ENCODE results near the gene SNX2.

The SNX2 gene

DNA sequence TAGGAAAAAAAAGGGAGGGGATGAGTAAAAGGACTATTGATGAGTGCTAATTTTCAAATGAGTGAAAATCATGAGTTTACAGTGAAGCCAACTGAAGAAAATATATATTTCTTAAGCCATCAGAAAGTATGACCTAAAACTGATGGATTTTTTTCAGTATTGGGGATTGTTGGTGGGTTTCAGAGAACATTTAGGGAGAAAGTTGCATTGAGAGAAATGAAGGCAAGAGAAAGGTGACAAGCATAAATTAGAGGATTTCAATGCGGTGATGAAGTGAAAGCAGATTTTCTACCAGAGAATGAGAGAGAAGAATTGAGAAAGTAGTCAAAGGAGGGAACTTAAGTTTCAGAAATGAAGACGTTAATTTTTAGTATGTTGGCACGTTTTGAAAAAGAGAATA is 62.1 kb downstream of the SNX2 start:
- Histone ChIP-seq H3K79me1 (replicated peaks; ENCODE audit: low read length, poor library complexity, severe bottlenecking) (no peaks in the 10 kb centered on the region), H2BK5ac (ENCODE audit: low read depth, low read length, poor library complexity, severe bottlenecking) (no peak overlapping the region), H2BK15ac (ENCODE audit: low read depth, poor library complexity, severe bottlenecking) (no peak overlapping the region), H3K4ac (ENCODE audit: low read depth in 1 of 2, low read length in 2 of 2) (no peak overlapping the region), H3K23ac (ENCODE audit: low read length in 2 of 2) (no peak overlapping the region), H3K4me3 (ENCODE audit: insufficient read depth in 1 of 2, low read depth in 1 of 2, low read length in 2 of 2) (no peak overlapping the region), H4K91ac (ENCODE audit: low read length) (no peak overlapping the region), H3K27me3 (ENCODE audit: control insufficient read depth in 1 of 2, insufficient read depth in 1 of 2, low read length in 2 of 2) (no peaks in the 10 kb centered on the region), H3K4me1 (ENCODE audit: control insufficient read depth, insufficient read depth, low read depth, low read length) (no peaks in the 10 kb centered on the region), H2AFZ (ENCODE audit: low read depth, low read length) (no peak overlapping the region), H3K4me2 (ENCODE audit: low read length, poor library complexity, severe bottlenecking) (no peak overlapping the region), H3K18ac (ENCODE audit: low read depth in 1 of 2, low read length in 2 of 2) (no peak overlapping the region), H3K9ac (ENCODE audit: low read length) (no peak overlapping the region), H3K9me3 (ENCODE audit: control insufficient read depth, low read length) (no peaks in the 10 kb centered on the region), H2BK12ac (ENCODE audit: low read length in 2 of 2) (no peak overlapping the region), H2BK120ac (ENCODE audit: low read depth, low read length) (no peak overlapping the region), H2AK5ac (ENCODE audit: low read length, severe bottlenecking) (no peak overlapping the region), H3K14ac (ENCODE audit: low read length in 2 of 2) (no peak overlapping the region), H3K27ac (ENCODE audit: low read length, poor library complexity, severe bottlenecking) (no peak overlapping the region), H4K8ac (ENCODE audit: low read length) (no peak overlapping the region), H3K36me3 (ENCODE audit: control insufficient read depth in 1 of 2, insufficient read depth in 2 of 2, low read depth in 1 of 2, low read length in 2 of 2) (peaks cover 0 to 16% of the 10 kb centered on the region in 2 experiments)
- over 99% methylated on average over 3 of the region's 3 CpGs for WGBS
- no peak for DNase-seq

DNA sequence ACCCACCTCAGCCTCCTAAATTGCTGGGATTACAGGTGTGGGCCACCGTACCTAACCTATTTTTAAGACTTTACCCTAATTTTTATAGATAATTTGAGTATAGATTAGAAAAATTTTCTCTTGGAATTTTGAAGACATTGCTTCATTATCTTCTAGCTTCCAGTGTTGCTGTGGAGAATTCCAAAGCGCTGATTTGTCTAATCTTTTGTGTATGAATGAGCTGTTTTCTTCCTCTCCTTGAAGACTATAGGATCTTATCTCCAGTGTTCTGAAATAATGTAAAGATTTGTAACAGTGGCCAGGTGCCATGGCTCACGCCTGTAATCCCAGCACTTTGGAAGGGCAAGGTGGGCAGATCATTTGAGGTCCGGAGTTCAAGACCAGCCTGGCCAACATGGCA is 64.9 kb downstream of the SNX2 start:
- Histone ChIP-seq H3K14ac (ENCODE audit: low read length in 2 of 2) (no peak overlapping the region), H3K18ac (ENCODE audit: low read depth in 1 of 2, low read length in 2 of 2) (no peak overlapping the region), H3K23ac (ENCODE audit: low read length in 2 of 2) (no peak overlapping the region), H4K91ac (ENCODE audit: low read length) (no peak overlapping the region), H3K9me3 (ENCODE audit: control insufficient read depth, low read length) (no peaks in the 10 kb centered on the region), H3K4ac (ENCODE audit: low read depth in 1 of 2, low read length in 2 of 2) (no peak overlapping the region), H3K36me3 (ENCODE audit: control insufficient read depth in 1 of 2, insufficient read depth in 2 of 2, low read depth in 1 of 2, low read length in 2 of 2) (no peaks in the 10 kb centered on the region), H3K9ac (ENCODE audit: low read length) (no peak overlapping the region), H2BK12ac (ENCODE audit: low read length in 2 of 2) (no peak overlapping the region), H2BK15ac (ENCODE audit: low read depth, poor library complexity, severe bottlenecking) (no peak overlapping the region), H3K4me3 (ENCODE audit: insufficient read depth in 1 of 2, low read depth in 1 of 2, low read length in 2 of 2) (no peak overlapping the region), H2AK5ac (ENCODE audit: low read length, severe bottlenecking) (no peak overlapping the region), H3K27me3 (ENCODE audit: control insufficient read depth in 1 of 2, insufficient read depth in 1 of 2, low read length in 2 of 2) (no peaks in the 10 kb centered on the region), H3K4me1 (ENCODE audit: control insufficient read depth, insufficient read depth, low read depth, low read length) (no peaks in the 10 kb centered on the region), H3K27ac (ENCODE audit: low read length, poor library complexity, severe bottlenecking) (no peak overlapping the region), H2BK5ac (ENCODE audit: low read depth, low read length, poor library complexity, severe bottlenecking) (no peak overlapping the region), H2AFZ (ENCODE audit: low read depth, low read length) (no peak overlapping the region), H3K79me1 (replicated peaks; ENCODE audit: low read length, poor library complexity, severe bottlenecking) (no peaks in the 10 kb centered on the region), H4K8ac (ENCODE audit: low read length) (no peak overlapping the region), H3K4me2 (ENCODE audit: low read length, poor library complexity, severe bottlenecking) (no peak overlapping the region), H2BK120ac (ENCODE audit: low read depth, low read length) (no peak overlapping the region)
- 95% methylated on average over 3 of the region's 4 CpGs for WGBS
- DNase-seq: no peak

DNA sequence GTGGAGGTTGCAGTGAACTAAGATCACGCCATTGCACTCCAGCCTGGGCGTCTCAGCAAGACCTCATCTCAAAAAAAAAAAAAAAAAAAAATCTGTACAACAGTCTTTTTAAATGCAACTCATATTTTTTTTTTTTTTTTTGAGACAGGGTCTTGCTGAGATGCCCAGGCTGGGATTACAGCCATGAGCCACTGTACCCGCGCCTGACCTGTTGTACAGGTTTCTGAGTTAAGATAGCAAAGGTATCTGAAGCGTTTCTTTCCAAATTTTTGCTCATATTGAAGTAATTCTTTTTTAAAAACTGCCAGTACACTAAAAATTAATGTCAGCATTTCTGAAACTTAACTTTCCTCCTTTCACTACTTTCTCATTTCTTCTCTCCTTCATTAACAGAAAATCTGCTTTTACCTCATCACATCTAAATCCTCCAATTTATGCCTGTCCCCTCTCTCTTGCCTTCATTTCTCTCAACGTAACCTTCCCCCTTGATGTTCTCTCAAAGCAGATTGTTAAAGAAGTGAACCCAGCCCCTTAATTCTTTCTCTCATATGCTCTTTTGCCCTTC is 67.2 kb downstream of the SNX2 start:
- Histone ChIP-seq H2AK5ac (ENCODE audit: low read length, severe bottlenecking) (no peak overlapping the region), H3K4me2 (ENCODE audit: low read length, poor library complexity, severe bottlenecking) (no peak overlapping the region), H2BK12ac (ENCODE audit: low read length in 2 of 2) (no peak overlapping the region), H3K27me3 (ENCODE audit: control insufficient read depth in 1 of 2, insufficient read depth in 1 of 2, low read length in 2 of 2) (no peaks in the 10 kb centered on the region), H2BK120ac (ENCODE audit: low read depth, low read length) (no peak overlapping the region), H3K4me3 (ENCODE audit: insufficient read depth in 1 of 2, low read depth in 1 of 2, low read length in 2 of 2) (no peak overlapping the region), H3K9ac (ENCODE audit: low read length) (no peak overlapping the region), H3K14ac (ENCODE audit: low read length in 2 of 2) (no peak overlapping the region), H3K18ac (ENCODE audit: low read depth in 1 of 2, low read length in 2 of 2) (no peak overlapping the region), H4K8ac (ENCODE audit: low read length) (no peak overlapping the region), H3K23ac (ENCODE audit: low read length in 2 of 2) (no peak overlapping the region), H4K91ac (ENCODE audit: low read length) (no peak overlapping the region), H2AFZ (ENCODE audit: low read depth, low read length) (no peak overlapping the region), H3K4me1 (ENCODE audit: control insufficient read depth, insufficient read depth, low read depth, low read length) (no peaks in the 10 kb centered on the region), H2BK5ac (ENCODE audit: low read depth, low read length, poor library complexity, severe bottlenecking) (no peak overlapping the region), H3K9me3 (ENCODE audit: control insufficient read depth, low read length) (no peaks in the 10 kb centered on the region), H3K36me3 (ENCODE audit: control insufficient read depth in 1 of 2, insufficient read depth in 2 of 2, low read depth in 1 of 2, low read length in 2 of 2) (no peaks in the 10 kb centered on the region), H3K4ac (ENCODE audit: low read depth in 1 of 2, low read length in 2 of 2) (no peak overlapping the region), H3K27ac (ENCODE audit: low read length, poor library complexity, severe bottlenecking) (no peak overlapping the region), H2BK15ac (ENCODE audit: low read depth, poor library complexity, severe bottlenecking) (no peak overlapping the region), H3K79me1 (replicated peaks; ENCODE audit: low read length, poor library complexity, severe bottlenecking) (no peaks in the 10 kb centered on the region)
- DNase-seq: no peak
- 100% methylated on average over 2 of the region's 6 CpGs for WGBS

DNA sequence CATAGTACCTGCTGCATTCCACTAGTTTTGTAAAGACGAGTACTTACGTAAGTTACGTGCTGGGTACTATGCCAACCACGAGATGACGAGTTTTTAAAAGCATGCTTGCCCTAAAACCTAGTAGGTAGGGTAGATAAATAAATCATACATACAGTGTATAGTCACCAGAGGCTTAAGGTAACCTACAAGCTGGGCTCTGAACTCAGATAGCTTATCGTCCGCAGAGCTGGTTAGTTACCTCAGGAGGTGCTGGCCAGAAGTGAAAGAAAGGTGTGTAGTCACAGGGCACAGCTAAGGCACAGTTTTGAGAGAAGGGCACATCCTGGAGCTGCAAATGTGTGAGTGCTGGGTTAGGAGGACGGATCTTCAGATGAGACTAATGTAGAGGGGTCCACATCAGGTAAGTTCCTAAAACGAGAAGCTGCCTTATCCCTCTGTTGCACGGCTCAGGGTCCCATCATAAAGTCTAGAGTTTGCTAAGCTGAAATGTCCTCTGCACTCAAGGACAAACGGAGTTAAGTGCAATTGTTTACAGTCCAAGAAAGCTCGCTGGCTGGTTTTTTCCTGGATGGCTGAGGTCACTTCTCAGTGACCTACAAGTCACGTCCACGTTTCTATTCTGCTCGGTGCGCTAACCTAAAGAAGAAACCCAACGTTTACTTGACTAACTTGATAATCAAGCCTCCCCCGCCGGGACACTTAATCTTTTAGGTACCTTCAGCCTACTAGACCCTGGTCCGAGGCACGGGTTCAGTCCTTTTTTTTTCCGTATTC is 69.4 kb downstream of the SNX2 start:
- Histone ChIP-seq H3K79me1 (replicated peaks; ENCODE audit: low read length, poor library complexity, severe bottlenecking) (peaks cover 6% of the 10 kb centered on the region), H3K4me2 (ENCODE audit: low read length, poor library complexity, severe bottlenecking) (peak overlapping the region; percentile 86), H3K27me3 (ENCODE audit: control insufficient read depth in 1 of 2, insufficient read depth in 1 of 2, low read length in 2 of 2) (no peaks in the 10 kb centered on the region), H2BK5ac (ENCODE audit: low read depth, low read length, poor library complexity, severe bottlenecking) (no peak overlapping the region), H2BK120ac (ENCODE audit: low read depth, low read length) (no peak overlapping the region), H4K91ac (ENCODE audit: low read length) (no peak overlapping the region), H3K9ac (ENCODE audit: low read length) (peak overlapping the region; percentile 94), H3K18ac (ENCODE audit: low read depth in 1 of 2, low read length in 2 of 2) (no peak overlapping the region), H3K36me3 (ENCODE audit: control insufficient read depth in 1 of 2, insufficient read depth in 2 of 2, low read depth in 1 of 2, low read length in 2 of 2) (no peaks in the 10 kb centered on the region), H2AFZ (ENCODE audit: low read depth, low read length) (peak overlapping the region; percentile 49), H2AK5ac (ENCODE audit: low read length, severe bottlenecking) (no peak overlapping the region), H3K23ac (ENCODE audit: low read length in 2 of 2) (no peak overlapping the region), H2BK15ac (ENCODE audit: low read depth, poor library complexity, severe bottlenecking) (no peak overlapping the region), H3K4ac (ENCODE audit: low read depth in 1 of 2, low read length in 2 of 2) (peak overlapping the region in 1 of 2 experiments; percentile 32), H3K14ac (ENCODE audit: low read length in 2 of 2) (no peak overlapping the region), H3K4me3 (ENCODE audit: insufficient read depth in 1 of 2, low read depth in 1 of 2, low read length in 2 of 2) (peak overlapping the region in 1 of 2 experiments; percentile 88), H3K9me3 (ENCODE audit: control insufficient read depth, low read length) (no peaks in the 10 kb centered on the region), H4K8ac (ENCODE audit: low read length) (no peak overlapping the region), H2BK12ac (ENCODE audit: low read length in 2 of 2) (peak overlapping the region in 1 of 2 experiments; percentile 76), H3K27ac (ENCODE audit: low read length, poor library complexity, severe bottlenecking) (peak overlapping the region; percentile 87), H3K4me1 (ENCODE audit: control insufficient read depth, insufficient read depth, low read depth, low read length) (peaks cover 4% of the 10 kb centered on the region)
- peak; percentile 29 for DNase-seq
- 60% methylated on average over 19 of the region's 22 CpGs for WGBS
